ENCODE measurements around the gene CUX1.

The CUX1 gene

DNA sequence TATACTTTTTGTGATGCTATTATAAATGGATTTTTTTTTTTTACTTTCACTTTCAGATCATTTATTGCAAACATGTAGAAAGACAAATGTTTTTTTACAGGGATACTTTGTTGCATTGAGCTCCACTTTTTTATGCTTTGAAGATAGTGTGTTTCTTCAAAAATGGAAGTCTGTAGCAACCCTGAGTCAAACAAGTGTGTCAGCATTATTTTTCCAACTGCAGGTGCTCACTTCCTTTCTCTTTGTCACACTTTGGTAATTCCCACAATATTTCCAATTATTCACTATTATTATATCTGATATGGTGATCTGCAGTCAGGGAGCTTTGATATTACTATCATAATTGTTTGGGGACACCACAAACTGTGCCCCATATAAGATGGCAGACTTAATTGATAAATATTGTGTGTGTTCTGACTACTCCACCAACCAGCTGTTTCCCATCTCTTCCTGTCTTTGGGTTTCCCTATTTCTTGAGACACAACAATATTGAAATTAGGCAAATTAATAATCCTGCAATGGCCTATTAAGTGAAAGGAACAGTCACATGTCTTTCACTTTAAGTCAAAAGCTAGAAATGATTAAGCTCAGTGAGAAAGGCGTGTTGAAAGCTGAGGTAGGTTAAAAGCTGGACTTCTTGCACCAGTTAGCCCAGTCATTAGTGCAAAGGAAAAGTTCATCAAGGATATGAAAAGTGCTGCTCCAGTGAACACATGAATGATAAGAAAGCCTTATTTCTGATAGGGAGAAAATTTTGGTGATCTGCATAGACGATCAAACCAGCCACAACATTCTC lies 238.0 kb downstream of the CUX1 start:
- DNase-seq: no peak

DNA sequence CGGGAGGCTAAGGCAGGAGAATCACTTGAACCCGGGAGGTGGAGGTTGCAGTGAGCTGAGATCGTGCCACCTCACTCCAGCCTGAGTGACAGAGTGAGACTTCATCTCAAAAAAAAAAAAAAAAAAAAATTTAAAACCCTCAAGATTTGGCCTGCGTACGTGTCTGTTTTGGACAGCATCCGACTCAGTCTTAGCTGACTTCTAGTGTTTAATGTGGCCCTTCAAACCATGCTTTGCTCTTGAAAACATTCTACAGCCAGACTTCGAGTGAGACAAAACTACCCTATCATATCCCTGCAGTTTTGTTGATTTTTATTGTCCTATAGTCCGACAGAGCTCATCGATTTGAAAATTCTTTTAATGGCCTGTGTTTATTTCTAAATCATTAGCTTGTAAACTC lies 242.1 kb downstream of the CUX1 start:
- DNase-seq: no peak

DNA sequence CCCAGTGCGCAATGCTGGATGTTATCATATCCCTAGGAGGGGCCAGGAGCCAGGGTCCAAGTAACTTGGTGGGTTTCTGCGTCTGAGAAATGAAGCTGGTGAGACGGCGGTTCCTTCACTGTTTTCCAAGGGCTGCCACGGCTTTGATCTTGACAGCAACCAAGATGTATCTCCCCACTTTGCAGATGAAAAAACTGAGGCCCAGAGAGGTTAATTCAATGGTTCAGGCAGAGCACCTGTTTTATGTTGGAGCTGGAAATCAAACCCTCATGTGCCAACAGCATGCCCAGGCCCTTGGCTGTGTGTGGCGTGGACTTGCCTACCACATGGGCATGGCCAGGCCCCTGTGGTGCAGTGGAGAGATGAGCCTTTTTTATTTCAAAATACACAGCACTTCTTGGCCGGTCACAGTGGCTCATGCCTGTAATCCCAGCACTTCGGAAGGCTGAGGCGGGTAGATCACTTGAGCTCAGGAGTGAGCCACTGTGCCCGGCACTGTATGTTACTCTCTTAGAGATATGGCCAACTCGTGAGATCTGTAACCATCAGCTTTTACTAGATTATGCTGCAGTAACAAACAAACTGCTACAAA lies 244.0 kb downstream of the CUX1 start:
- no peak for DNase-seq

DNA sequence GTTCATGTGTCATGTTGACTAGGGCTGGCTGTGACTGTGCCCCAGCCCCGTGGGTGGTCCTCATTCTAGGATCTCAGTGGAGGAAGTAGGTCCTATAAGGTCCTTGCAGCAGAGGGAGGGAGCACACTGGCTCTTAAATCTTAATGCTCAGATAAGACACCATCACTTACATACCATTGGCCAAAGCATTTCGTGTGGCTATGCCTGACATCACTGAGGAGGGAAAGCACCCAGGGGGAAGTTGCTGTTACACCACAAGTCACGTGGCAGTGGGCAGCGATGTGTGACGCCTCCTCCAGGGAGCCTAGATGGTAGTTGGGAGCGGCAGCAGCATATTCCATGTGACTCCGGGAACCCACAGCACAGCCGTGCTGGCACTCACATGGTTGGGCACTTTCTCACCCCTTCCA lies 244.6 kb downstream of the CUX1 start:
- DNase-seq: no peak

DNA sequence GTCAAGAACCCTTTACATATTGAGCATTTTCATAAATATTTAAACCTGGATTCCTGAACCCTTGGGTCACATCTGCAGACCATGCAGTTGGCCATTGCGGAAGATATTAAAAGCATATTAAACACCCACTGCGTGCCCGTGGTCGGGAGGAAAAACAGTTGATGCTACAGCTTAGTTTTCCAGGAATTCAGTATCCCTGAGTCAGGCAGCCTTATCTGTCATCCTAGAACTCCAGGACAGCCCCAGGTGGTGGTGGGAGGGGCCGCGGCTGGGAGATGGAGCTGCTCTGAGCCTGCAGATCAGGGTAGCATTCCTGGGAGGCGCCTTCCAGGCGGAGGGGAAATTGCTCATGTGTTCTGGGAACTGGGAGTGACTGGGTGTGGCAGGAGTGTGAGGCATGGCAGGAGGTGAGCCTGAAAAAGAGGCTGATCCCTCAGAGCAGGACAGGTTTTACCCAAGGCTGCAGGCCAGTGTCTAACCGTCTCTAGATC lies 246.3 kb downstream of the CUX1 start:
- DNase-seq: no peak

DNA sequence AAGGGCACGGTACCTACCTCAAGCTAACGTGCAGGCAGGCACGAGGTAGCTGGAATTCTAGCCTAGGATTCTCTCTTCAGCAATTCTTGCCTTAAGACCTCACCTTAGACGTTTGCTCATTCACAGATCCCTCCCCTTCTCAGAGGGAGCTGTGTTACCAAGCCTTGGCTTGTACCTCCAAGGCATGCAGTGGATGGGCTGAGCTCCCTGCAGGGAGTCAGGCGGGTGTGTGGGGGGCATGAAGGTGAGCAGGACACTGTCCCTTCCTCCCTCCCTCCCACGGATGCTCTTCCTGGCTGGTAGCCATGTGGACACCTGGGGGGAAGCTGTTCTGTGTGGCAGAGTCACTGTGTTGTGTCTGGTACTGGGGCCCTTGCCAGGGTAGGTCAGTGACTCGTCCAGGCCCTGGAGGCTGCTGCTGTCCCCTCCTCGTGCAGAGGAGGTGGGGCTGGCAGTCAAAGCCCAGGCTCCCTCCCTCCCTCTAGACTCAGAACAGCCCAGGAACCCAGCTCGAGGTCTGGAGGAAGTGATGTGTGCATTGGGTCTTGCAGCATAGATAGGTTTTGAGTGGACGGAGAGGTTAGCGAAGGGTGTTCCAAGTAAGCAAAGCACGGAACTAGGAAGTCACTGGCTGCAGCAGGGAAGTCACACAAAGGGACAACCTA lies 247.1 kb downstream of the CUX1 start:
- no peak for DNase-seq

DNA sequence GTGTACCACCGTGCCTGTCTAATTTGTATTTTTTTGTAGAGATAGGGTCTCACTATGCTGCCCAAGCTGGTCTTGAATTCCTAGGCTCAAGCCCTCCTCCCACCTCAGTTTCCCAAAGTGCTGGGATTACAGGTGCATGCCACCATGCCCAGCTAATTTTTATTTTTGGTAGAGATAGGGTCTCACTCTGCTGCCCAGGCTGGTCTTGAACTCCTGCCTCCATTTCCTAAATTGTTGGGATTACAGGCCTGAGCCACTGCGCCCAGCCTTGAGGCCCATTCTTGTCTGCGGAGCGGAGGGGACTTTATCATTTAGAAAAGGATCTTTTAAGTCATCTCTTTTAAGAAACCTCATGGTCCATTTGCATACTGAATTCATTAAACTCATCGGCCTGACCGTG lies 247.8 kb downstream of the CUX1 start:
- DNase-seq: no peak

DNA sequence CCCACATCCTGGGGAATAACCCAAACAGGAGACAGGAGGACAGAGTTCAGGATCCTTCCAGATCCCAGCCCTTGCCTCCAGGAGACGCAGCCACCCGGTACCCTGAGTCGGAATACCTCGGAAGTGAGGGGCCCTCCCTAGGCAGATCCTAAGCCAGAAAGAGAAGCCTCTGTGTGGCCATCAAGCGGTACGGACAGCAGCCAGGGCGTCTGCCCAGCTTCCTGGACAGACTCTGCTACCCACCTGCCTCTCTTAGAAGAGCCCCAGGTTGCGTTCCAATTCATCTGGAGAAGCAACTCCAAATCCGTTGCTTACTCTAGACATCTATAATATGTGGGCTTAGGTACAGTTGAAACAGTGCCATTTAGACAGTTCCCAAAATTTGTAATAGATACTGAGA lies 249.1 kb downstream of the CUX1 start:
- DNase-seq: no peak

DNA sequence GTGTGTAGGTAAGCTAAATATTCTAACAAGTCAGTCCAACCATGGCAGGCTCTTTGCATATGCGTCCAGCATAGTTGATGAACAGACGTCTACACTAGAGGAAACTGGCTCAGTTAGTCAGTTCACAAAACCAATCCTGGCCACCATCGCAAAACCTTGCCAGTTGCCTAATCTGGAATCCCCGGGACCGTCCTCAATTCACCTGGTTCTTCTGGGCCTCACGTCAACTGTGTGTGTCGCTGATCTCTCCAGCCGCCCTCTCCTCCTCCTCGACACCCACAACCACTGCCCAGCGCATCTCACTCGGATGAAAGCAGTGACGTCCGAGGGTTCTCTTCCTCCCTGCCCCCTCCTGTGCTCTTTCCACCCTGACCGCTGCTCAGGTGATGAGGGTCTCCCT lies 251.4 kb downstream of the CUX1 start:
- DNase-seq: no peak

DNA sequence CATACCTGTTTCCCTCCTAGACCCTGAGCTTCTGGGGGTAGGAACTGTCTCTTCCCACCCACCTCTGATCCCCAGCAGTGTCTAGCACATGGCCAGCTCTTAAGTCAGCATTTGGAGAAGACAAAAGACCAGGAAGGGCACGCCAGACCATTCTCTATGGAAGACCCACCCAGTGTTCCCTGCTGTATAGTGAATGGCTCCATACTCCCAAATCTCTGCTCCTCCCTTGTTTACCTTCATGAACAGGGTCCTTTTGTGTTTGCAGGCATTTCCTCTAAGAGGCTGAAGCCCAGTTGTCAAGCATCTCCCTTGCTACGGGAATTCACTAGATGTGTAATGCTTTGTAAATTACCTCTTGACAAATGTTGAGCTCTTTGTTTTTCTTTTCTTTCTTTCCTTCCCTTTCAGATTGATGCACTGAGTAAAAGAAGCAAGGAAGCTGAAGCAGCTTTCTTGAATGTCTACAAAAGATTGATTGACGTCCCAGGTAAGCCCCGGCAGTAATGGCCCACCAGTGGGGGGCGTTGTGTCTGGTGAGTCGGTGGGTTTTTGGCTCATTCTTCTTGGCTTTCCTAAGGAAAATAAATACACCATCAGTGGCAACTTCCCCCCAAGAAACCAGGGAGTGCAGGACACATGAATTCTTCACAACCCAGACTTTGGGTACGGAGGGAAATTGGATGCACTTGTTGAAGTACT lies 252.7 kb downstream of the CUX1 start:
- no peak for DNase-seq

DNA sequence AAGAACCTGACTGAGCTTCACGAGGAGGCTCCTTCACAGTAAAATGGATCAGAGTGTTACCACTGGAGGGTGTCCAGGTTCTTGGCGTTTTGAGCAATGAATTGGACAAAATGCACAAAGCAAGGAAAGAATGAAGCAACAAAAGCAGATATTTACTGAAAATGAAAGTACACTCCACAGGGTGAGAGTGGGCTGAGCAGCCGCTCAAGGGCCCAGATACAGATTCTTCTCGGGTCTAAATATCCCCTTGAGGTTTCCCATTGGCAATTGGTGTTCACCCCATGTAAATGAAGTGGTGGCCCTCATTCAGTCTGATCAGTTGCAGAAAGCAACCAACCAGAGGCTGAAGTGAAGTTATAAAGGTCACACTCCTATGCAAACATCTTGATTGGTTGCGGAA lies 254.6 kb downstream of the CUX1 start:
- no peak for DNase-seq

DNA sequence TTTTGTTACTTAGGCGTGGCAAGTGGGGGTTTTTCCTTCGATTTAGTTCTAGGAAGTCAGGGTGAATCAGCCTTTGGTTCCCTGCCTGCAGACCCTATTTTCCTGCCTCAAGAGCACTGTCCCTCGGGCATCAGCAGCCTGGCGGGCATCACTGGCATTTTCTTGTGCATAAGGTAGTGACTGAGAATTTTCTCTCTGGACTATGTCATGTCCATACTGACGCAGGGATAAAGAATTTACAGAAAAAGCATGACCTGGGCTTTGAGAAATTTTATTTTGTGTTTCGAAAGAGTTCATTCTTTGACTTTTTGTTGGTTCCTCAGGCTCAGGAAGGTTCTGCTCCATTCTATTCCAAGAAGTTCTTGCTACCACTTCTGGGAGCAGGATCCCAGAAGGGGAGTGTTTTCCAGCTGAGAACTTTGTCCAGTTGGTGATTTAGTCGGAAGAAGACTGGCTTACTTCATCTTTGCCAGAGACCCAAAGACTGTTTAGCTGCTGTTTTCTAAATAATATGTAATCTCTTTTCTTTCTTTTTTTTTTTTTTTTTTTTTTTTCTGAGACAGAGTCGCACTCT lies 255.3 kb downstream of the CUX1 start:
- DNase-seq: no peak

DNA sequence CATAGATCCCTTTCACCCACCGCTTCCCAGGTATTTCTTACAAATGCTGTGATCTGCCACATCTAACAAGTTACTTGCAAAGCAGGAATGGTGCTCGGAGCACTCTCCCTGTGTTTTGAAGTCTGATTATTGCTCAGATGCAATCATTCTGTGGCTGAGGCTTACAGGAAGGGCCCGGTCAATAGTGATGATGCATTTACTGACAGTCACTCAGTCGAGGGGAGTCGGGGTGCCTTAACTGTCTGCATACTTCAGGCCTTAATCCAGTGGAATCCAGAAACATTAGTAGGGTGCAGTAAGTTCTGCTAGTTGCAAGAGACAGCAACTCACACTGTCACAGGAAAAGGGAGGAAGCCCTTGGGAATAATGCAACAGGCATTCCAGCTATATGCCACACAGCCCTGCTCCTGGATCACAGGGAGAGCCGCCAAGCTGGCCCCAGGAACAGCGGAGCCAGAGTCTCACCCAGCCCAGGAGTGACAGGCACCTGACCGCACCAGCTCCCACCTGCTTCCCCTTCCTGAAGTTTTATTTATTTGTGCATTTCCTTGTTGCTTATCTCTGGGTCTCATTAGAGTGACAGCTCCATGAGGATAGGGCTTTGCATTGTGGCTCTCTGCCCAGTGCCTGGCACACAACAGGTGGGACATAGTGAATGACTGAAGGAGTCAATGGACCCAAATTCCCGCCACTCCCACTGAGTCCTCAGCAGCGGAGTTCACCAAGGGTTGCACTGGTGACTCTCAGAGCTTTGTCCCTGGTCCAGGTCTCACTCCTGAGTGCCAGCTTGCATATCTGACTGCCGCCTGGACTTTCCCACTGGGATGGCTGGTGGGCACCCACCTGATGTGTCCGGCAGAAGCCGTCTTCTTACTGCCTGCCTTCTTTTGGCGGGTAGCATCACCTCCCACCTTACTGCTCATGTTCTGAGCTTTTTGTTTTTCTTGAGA lies 256.8 kb downstream of the CUX1 start:
- no peak for DNase-seq

DNA sequence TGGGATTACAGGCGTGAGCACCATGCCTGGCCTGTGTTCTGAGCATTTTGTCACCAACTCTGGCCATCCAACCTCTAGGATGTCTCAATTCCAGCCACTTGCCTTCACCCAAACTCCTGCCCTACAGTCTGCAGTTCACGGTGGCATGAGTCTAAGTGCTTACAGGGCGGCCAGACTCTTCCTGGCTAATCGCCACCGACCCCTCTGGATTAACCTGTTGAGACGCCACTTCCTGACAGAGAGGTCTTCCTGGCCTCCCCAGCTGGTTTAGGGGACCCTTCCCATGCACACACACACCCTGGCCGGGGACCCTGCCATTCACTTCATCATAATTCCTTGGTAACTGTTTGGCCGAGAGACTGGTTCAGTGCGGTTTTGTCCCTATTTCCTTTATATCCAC lies 257.7 kb downstream of the CUX1 start:
- DNase-seq: no peak

DNA sequence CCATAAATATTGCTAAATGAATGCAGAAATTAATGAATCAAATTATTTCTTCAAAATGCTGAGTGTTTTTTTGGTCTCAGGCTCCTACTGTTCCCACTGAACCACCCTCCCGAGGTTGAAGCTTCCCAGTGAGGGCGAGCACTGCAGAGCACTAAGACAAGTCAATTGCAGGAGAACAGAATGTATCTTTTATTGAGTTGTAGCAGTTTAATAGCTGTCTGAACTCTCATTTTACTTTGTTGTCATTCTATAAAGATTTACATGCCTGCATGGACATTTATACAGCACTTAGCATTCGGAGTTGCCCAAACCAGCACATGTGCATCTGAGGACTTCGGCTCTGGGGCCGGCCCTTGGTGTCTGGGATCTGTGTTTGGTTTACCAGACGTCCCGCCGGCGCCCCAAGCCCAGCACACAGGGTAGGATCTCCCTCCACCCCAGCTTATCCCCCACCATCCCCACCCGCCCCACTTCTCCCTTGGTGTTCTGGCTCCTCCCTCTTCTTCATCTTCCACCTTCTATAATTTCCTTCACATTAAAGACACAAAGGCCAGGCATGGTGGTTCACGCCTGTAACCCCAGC lies 258.2 kb downstream of the CUX1 start:
- no peak for DNase-seq

DNA sequence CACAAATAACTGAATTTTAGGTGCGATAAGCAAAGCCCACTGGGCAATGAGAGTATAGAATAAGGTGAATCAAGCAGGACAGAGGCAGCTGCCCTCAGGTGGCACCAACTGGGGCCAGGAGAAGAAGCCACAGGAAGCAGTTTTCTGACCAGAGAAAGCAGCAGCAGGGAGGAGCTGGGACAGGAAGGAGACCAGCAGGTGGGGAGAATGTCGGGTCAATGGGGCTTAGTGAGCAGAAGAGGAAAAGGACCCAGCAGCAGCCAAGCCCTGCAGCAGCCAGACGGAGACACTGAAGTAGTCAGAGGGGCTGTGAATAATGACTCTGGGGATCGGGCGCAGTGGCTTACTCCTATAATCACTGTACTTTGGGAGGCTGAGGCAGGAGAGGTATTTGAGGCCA lies 259.7 kb downstream of the CUX1 start:
- DNase-seq: no peak

DNA sequence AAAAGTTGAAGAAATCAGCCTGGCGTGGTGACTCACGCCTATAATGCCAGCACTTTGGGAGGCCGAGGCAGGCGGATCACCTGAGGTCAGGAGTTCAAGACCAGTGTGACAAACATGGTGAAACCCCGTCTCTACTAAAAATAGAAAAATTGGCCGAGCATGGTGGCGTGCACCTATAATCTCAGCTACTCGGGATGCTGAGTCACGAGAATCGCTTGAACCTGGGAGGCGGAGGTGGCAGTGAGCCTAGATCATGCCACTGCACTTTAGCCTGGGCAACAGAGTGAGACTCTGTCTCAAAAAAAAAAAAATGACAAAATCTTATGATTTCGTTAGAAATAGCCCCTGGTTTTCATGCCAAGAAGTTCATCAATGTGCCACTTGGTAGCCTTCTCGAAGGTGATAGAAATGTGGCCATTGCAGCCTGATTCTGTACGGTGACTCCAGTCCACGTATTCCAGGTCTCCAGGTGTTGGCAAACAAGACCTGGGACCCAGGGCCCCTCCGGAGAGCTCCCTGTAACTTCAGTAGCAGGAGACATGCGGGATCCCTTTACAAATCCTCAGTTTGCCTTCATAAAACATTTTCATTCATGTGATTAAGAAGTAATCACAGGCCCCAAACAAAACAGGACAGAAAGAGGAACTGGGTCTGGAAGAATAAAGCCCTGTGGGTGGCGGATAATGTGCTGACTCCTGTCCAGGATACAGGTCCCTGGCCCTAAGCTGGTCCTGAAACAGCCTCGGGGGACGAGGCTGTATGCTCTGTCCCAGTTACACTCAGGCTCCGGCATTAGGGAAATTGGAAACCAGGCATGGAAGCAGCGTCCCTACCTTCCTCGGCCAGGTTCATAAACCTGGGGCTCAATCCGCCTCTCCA lies 262.0 kb downstream of the CUX1 start:
- no peak for DNase-seq

DNA sequence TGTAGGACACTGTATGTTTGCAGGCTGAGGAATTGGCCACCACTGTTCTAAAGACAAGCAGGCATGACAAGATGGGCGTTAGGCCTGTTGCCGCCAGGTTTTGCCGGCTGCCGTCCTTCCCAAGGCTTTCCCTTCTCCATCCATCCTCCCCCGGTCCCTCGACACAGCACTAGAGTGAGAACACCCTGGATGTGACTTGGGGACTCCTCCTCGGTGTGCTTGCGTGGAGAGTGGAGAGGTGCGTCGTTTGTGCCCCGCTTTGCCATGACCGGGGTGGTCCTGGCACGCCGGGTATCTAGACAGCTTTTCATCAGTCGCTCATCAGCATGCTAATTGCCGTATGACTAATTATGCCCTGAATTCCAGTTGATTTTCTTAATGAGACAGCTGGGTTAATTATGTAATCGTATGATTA lies 262.6 kb downstream of the CUX1 start:
- DNase-seq: no peak

DNA sequence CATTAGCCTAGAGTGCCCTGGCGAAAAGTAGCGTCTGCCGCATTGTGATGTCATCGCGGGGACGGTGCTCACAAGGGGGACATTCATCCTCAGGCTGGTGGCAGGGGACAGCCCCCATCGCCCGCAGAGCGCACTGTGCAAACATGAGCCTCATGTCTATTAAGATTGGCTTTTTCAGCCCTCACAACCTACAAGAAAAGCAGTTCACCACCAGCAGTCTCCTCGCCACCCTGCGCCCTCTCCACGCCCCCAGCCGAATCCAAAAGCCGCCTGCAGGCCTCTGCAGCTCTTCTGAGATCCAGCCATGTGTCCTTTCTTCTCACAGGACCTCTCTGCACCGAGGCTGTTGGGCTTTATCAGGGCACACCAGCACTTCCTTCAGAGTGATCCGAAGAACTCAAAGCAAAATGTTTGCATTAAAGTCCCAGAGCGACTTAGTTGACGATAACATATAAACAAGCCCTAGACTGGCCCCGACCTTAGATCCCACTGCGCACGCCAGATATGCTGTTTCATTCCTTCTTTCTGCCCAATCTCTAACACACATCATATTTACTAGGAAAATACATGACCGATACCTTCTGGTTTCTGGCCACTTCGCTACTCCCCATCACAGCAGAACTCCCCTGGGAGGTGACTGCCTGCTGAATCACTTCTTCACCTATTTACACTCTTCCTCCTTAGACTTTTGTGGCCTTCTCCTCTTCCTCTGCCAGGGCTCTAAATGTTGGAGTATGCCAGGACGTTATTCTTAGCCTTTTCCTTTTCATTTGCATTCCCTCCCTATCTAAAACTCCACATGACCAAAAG lies 263.2 kb downstream of the CUX1 start:
- no peak for DNase-seq

DNA sequence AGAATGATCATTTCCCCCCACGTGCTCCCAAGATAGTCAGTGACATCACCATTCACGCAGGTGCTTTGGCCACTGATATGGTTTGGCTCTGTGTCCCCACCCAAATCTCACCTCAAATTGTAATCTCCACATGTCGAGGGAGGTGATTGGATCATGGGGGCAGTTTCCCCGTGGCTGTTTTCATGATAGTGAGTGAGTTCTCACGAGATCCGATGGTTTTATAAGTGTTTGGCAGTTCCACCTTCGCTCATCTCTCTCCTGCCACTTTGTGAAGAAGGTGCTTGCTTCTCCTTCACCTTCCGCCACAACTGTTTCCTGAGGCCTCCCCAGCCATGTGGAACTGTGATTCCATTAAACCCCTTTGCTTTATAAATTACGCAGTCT lies 263.8 kb downstream of the CUX1 start:
- no peak for DNase-seq

Data from right forelimb (tissue), 1 donor.